H1 (cell line): ENCODE measurements around the gene TMPRSS9. TPM values are rescaled to one million over a fixed set of nuclear protein-coding genes. Genes with fewer than 3 reads are reported as not detected.

Experiments used
- CTCF ChIA-PET: fragments of 300-600 bp; sonication (Branson Sonifier 250); formaldehyde crosslinking; loops from one replicate; lab custom pipeline; 2021; ENCODE audit not compliant: partially characterized antibody; lab: Charles Lee
- POLR2A ChIA-PET: fragments of 300-600 bp; sonication (Branson Sonifier 250); formaldehyde crosslinking; loops from one replicate; lab custom pipeline; 2021; ENCODE audit warnings: inconsistent platforms; ENCODE audit not compliant: partially characterized antibody; lab: Charles Lee
- DNase-seq, 2 experiments: peaks; one replicate each; pipeline versions ENCODE4 v3.0.0 to v3.0.0-alpha.2; 2010 to 2022; ENCODE audit warnings: low spot score in 2 of 2, low read depth in 1 of 2, mixed read lengths in 1 of 2
- FAIRE-seq: peaks from 2 replicates; lab custom pipeline; 2011; peaks lifted over from hg19 to GRCh38; lab: Jason Lieb, UNC
- H2AFZ ChIP-seq: 2 replicates; pipeline ENCODE4 v1.8.1; 2012; ENCODE audit warnings: low read length, inconsistent platforms
- H2AK5ac ChIP-seq: 2 replicates; pipeline ENCODE4 v1.6.1; 2013; ENCODE audit warnings: low read depth, low read length
- H2BK120ac ChIP-seq: replicated peaks from 2 replicates; pipeline ENCODE3; 2013; ENCODE audit warnings: low read depth, low read length, inconsistent platforms
- H2BK12ac ChIP-seq: 2 replicates; pipeline ENCODE4 v1.6.1; 2013; ENCODE audit warnings: low read depth, low read length
- H2BK15ac ChIP-seq: 2 replicates; pipeline ENCODE4 v1.6.1; 2013; ENCODE audit warnings: low read length
- H2BK20ac ChIP-seq: 2 replicates; pipeline ENCODE4 v1.6.1; 2013; ENCODE audit warnings: low read length
- H2BK5ac ChIP-seq: 2 replicates; pipeline ENCODE4 v1.6.1; 2013; ENCODE audit warnings: low read depth, low read length
- H3K14ac ChIP-seq: 2 replicates; pipeline ENCODE4 v1.6.1; 2013; ENCODE audit warnings: inconsistent platforms; ENCODE audit not compliant: insufficient read length
- H3K18ac ChIP-seq: 2 replicates; pipeline ENCODE4 v1.6.1; 2013; ENCODE audit warnings: low read length; ENCODE audit errors: extremely low read depth
- H3K23ac ChIP-seq: 2 replicates; pipeline ENCODE4 v1.6.1; 2013; ENCODE audit warnings: inconsistent platforms; ENCODE audit not compliant: insufficient read length
- H3K23me2 ChIP-seq: 2 replicates; pipeline ENCODE4 v1.6.1; 2013; ENCODE audit warnings: low read depth, low read length
- H3K27ac ChIP-seq: 2 replicates; pipeline ENCODE4 v1.6.1; 2011; ENCODE audit warnings: low read depth, low read length, inconsistent platforms
- H3K27me3 ChIP-seq, 4 experiments: replicated peaks in 1 of 4; 1 replicate in 1 of 4; 2 replicates in 3 of 4; pipeline versions ENCODE4 v1.6.1 to v1.8.1; 2011 to 2013; ENCODE audit warnings: low read length in 3 of 4, mild to moderate bottlenecking in 3 of 4, inconsistent platforms in 2 of 4, mixed read lengths in 2 of 4, moderate library complexity in 1 of 4; ENCODE audit not compliant: control insufficient read depth in 3 of 4, insufficient read depth in 3 of 4; ENCODE audit errors: extremely low read depth in 1 of 4
- H3K36me3 ChIP-seq, 4 experiments: 2 replicates each; pipeline versions ENCODE4 v1.6.1 to v1.8.1; 2011 to 2013; ENCODE audit warnings: mild to moderate bottlenecking in 4 of 4, low read length in 3 of 4, moderate library complexity in 2 of 4, control low read depth in 1 of 4, inconsistent platforms in 1 of 4; ENCODE audit not compliant: insufficient read depth in 4 of 4, control insufficient read depth in 2 of 4
- H3K4ac ChIP-seq: replicated peaks from 2 replicates; pipeline ENCODE3; 2013; ENCODE audit warnings: low read length, low read depth, mixed read lengths, inconsistent platforms; ENCODE audit not compliant: insufficient read length
- H3K4me1 ChIP-seq, 4 experiments: replicated peaks in 1 of 4; 1 replicate in 1 of 4; 2 replicates in 3 of 4; pipeline versions ENCODE4 v1.6.1 to v1.8.1; 2011 to 2013; ENCODE audit warnings: low read length in 3 of 4, inconsistent platforms in 2 of 4, mixed read lengths in 1 of 4; ENCODE audit not compliant: insufficient read depth in 4 of 4, control insufficient read depth in 3 of 4
- H3K4me2 ChIP-seq, 2 experiments: 2 replicates each; pipeline versions ENCODE4 v1.6.1 to v1.8.1; 2011 to 2013; ENCODE audit warnings: low read depth in 2 of 2, low read length in 2 of 2, control low read depth in 1 of 2, inconsistent platforms in 1 of 2, mild to moderate bottlenecking in 1 of 2; ENCODE audit not compliant: insufficient read depth in 1 of 2
- H3K4me3 ChIP-seq, 4 experiments: fragments of 200-600, 300-600 bp in 1 of 4; sonication (generic), shearing (Covaris generic), sonication (Bioruptor Twin) in 1 of 4; 2 replicates each; pipeline versions ENCODE4 v1.5.1 to v1.8.1; 2011 to 2016; ENCODE audit warnings: low read length in 4 of 4, low read depth in 3 of 4, control low read depth in 2 of 4, inconsistent platforms in 2 of 4, mild to moderate bottlenecking in 2 of 4, mixed read lengths in 1 of 4, moderate library complexity in 1 of 4; ENCODE audit not compliant: insufficient read depth in 2 of 4; ENCODE audit errors: extremely low read depth in 1 of 4
- H3K56ac ChIP-seq: replicated peaks from 2 replicates; pipeline ENCODE3; 2013; ENCODE audit warnings: low read depth, mild to moderate bottlenecking, mixed read lengths, low read length, inconsistent platforms; ENCODE audit not compliant: insufficient read length
- H3K79me1 ChIP-seq: 2 replicates; pipeline ENCODE4 v1.6.1; 2013; ENCODE audit warnings: low read depth, low read length, control low read depth
- H3K79me2 ChIP-seq, 2 experiments: 2 replicates each; pipeline versions ENCODE4 v1.6.1 to v1.8.1; 2012 to 2013; ENCODE audit warnings: low read length in 2 of 2, mild to moderate bottlenecking in 2 of 2, inconsistent platforms in 1 of 2; ENCODE audit not compliant: insufficient read depth in 2 of 2, control insufficient read depth in 1 of 2
- H3K9ac ChIP-seq, 4 experiments: replicated peaks in 1 of 4; 1 replicate in 1 of 4; 2 replicates in 3 of 4; pipeline versions ENCODE4 v1.6.1 to v1.8.1; 2011 to 2013; ENCODE audit warnings: low read depth in 3 of 4, low read length in 3 of 4, control low read depth in 2 of 4, mild to moderate bottlenecking in 2 of 4, moderate library complexity in 2 of 4, inconsistent platforms in 1 of 4; ENCODE audit errors: extremely low read depth in 1 of 4
- H3K9me3 ChIP-seq, 2 experiments: 2 replicates each; pipeline versions ENCODE4 v1.6.1 to v1.8.1; 2012 to 2013; ENCODE audit warnings: mild to moderate bottlenecking in 2 of 2, moderate library complexity in 2 of 2, control low read depth in 1 of 2, inconsistent platforms in 1 of 2, low read depth in 1 of 2, low read length in 1 of 2, mixed read lengths in 1 of 2; ENCODE audit not compliant: insufficient read depth in 2 of 2
- H4K20me1 ChIP-seq, 2 experiments: replicated peaks in 1 of 2; 2 replicates each; pipeline versions ENCODE3 to v1.8.1; 2011 to 2013; ENCODE audit warnings: inconsistent platforms in 2 of 2, low read length in 2 of 2, mild to moderate bottlenecking in 1 of 2; ENCODE audit not compliant: insufficient read depth in 2 of 2, control insufficient read depth in 1 of 2
- H4K5ac ChIP-seq: 2 replicates; pipeline ENCODE4 v1.6.1; 2013; ENCODE audit warnings: low read length, low read depth, mixed read lengths, inconsistent platforms; ENCODE audit not compliant: insufficient read length
- H4K8ac ChIP-seq: 2 replicates; pipeline ENCODE4 v1.8.0; 2013; ENCODE audit warnings: mild to moderate bottlenecking, moderate library complexity, low read length, inconsistent platforms; ENCODE audit not compliant: insufficient read depth; ENCODE audit errors: extremely low read depth
- H4K91ac ChIP-seq: replicated peaks from 2 replicates; pipeline ENCODE3; 2013; ENCODE audit warnings: low read length, mixed read lengths, inconsistent platforms; ENCODE audit not compliant: insufficient read length
- CHD1 ChIP-seq: IDR thresholded peaks from 2 replicates; pipeline ENCODE4 v1.6.1; 2012; ENCODE audit warnings: low read depth, low read length, improper control_type of control experiment
- CREB1 ChIP-seq: IDR thresholded peaks from 2 replicates; pipeline ENCODE4 v1.6.1; 2012; ENCODE audit warnings: inconsistent platforms
- EGR1 ChIP-seq: IDR thresholded peaks from 2 replicates; pipeline ENCODE4 v1.6.1; 2011; ENCODE audit warnings: low read depth, low read length, borderline replicate concordance
- EP300 ChIP-seq, 2 experiments: IDR thresholded peaks; 1 replicate in 1 of 2; 2 replicates in 1 of 2; pipeline ENCODE4 v1.6.1; 2011 to 2012; ENCODE audit warnings: low read depth in 2 of 2, low read length in 2 of 2, mild to moderate bottlenecking in 2 of 2, borderline replicate concordance in 1 of 2, inconsistent platforms in 1 of 2, moderate library complexity in 1 of 2
- EZH2 ChIP-seq: fragments of 200-600 bp; sonication (generic); IDR thresholded peaks from 2 replicates; pipeline ENCODE4 v1.7.1; 2012; ENCODE audit warnings: low read depth, mild to moderate bottlenecking, moderate library complexity, low read length, inconsistent platforms; ENCODE audit not compliant: severe bottlenecking
- JUND ChIP-seq: IDR thresholded peaks from 2 replicates; pipeline ENCODE4 v1.6.1; 2011; ENCODE audit warnings: mild to moderate bottlenecking, improper control_type of control experiment, low read length
- SUZ12 ChIP-seq: fragments of 200-600 bp; sonication (generic); IDR thresholded peaks from 2 replicates; pipeline ENCODE4 v1.6.1; 2012; ENCODE audit warnings: mild to moderate bottlenecking, inconsistent platforms, low read length, moderate library complexity, mixed read lengths
- TEAD4 ChIP-seq: IDR thresholded peaks from 2 replicates; pipeline ENCODE4 v1.6.1; 2012; ENCODE audit warnings: low read depth, low read length, inconsistent platforms, mixed read lengths
- WGBS, 2 experiments: shearing (Covaris generic) in 1 of 2; methylation state at CpG; one replicate each; pipeline versions ENCODE4 v1.1.6 to v1.1.7; 2013 to 2015; ENCODE audit warnings: low lambda C conversion rate in 2 of 2, mixed read lengths in 2 of 2, inconsistent platforms in 1 of 2, low coverage in 1 of 2, missing lambda C conversion rate in 1 of 2; ENCODE audit not compliant: insufficient replicate concordance in 2 of 2, insufficient coverage in 1 of 2, insufficient read length in 1 of 2; ENCODE audit errors: extremely low coverage in 1 of 2, missing lambda C conversion rate in 1 of 2; 5-methylcytosine and 5-hydroxymethylcytosine counted together
- polyA plus RNA-seq, 7 experiments: library from polyadenylated mRNA; depleted of rRNA in 3 of 7; stranded (reverse) in 5 of 7; unstranded in 2 of 7; fragments of >200 nt in 5 of 7; fragments of 200-250 nt in 2 of 7; gene quantifications; 1 replicate in 5 of 7; 2 replicates in 1 of 7; 4 replicates in 1 of 7; pipeline versions ENCODE4 v1.2.1 to v1.2.3, GENCODE V29; 2011 to 2013; ENCODE audit warnings: missing spikeins in 2 of 7, mixed read lengths in 2 of 7
- total RNA-seq: library from RNA; stranded (reverse); fragmentation: NEBNext Ultra II Directional; extraction: Animal tissue kit (Norgen Biotek cat#: 25700); gene quantifications from 2 replicates; pipeline ENCODE4 v1.2.1, GENCODE V29; 2021
- TF ChIP-seq, protein P1 (sequence below): IDR thresholded peaks from 2 replicates; pipeline ENCODE4 v1.6.1; 2012; ENCODE audit warnings: inconsistent platforms

Gene TMPRSS9
- total and polyA plus RNA-seq, 2 of the 8 experiments (the other 6 are each of a cell fraction or from before 2014, with no cell fraction given), result 0.15 to 0.19 TPM

DNA sequence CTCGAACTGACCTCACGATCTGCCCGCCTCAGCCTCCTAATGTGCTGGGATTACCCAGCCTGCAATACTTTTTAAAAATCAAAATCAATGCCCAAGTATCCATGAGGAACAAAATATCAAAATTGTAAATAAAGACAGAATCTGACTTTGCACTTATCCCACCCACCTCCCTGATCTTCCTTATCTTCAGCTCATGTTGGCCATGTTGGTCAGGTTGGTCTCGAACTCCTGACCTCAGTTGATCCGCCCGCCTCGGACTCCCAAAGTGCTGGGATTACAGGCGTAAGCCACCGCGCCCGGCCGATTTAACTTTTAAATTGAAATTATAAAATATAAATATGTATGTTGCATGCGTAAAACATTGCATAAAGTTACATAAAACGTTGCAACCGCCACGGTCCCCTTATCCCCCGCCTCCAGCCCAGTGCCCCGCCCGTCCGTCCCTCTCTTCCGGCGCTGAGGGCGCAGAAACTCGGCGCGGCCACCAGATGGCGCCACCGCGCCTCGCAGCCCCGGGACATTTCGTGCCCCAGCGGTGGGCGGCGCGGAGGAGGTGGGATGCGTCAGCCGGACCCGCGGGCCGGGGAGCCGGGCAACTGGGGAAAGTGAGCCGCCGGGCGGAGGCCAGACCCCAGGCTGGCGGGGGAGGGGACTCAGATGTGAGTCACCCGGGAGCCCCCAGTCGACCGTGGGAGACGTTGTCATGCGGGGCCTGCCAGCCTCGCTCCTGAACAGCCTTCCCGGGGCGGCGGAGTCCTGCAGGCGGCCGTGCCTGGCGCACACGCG, 114.4 kb downstream of the TMPRSS9 start:
- H2BK15ac ChIP-seq, result no peak overlapping the region
- H3K4me2 ChIP-seq, result peak overlapping the region; percentile 68 to 87
- no peak overlapping the region for H2BK20ac ChIP-seq
- H2BK12ac ChIP-seq, result peak overlapping the region; percentile 81; the same call in 1 of the 2 replicates
- H4K8ac ChIP-seq, result no peak overlapping the region
- H3K4me1 ChIP-seq, result peaks cover 0 to 14% (median 13%) of the 10 kb centered on the region in 4 experiments; a peak in 6 of 7 replicates
- H3K27ac ChIP-seq, result no peak overlapping the region
- peak overlapping the region; percentile 60; the same call in 1 of the 2 replicates for H2BK5ac ChIP-seq
- H3K9me3 ChIP-seq, result no peaks in the 10 kb centered on the region
- ChIA-PET CTCF (interaction anchor here (0.6 to 12.9 kb wide), 18 partner anchors 8 to 617 kb away, joined by 3 to 133 read pairs (median 4); no protein-coding TSS in a partner anchor), POLR2A (interaction anchor here (0.6 to 9.2 kb wide), 15 partner anchors 18 to 162 kb away, joined by 3 to 216 read pairs (median 13); partner anchors contain the start of genes LMNB2 and TIMM13)
- H3K27me3 ChIP-seq, result peaks cover 10 to 32% (median 24%) of the 10 kb centered on the region in 4 experiments
- no peak overlapping the region for H3K56ac ChIP-seq
- no peak overlapping the region for H3K9ac ChIP-seq
- H3K14ac ChIP-seq, result no peak overlapping the region
- peaks cover 22% of the 10 kb centered on the region; the same call in 1 of the 2 replicates for H3K23me2 ChIP-seq
- no peak overlapping the region; the same call in 1 of the 2 replicates for H3K18ac ChIP-seq
- no peak overlapping the region for H2AK5ac ChIP-seq
- no peak overlapping the region for H3K4ac ChIP-seq
- peaks cover 4% of the 10 kb centered on the region; the same call in 1 of the 2 replicates for H3K79me1 ChIP-seq
- peak overlapping the region in 3 of 4 experiments; percentile 16 to 81 (median 24); a peak in 5 of 8 replicates for H3K4me3 ChIP-seq
- peaks cover 12% of the 10 kb centered on the region in 2 experiments for H4K20me1 ChIP-seq
- no peak overlapping the region for H2AFZ ChIP-seq
- H2BK120ac ChIP-seq, result peak overlapping the region; percentile 18
- no peak overlapping the region for H3K23ac ChIP-seq
- 13% methylated on average over 52 of the region's 60 CpGs; no CpG with 5 or more reads in 1 of the 2 experiments for WGBS, 2 experiments
- H4K91ac ChIP-seq, result no peak overlapping the region
- FAIRE-seq, result no peak
- H3K79me2 ChIP-seq, result peaks cover 0 to 7% of the 10 kb centered on the region in 2 experiments; a peak in 1 of 4 replicates
- peaks cover 0 to 5% (median 0%) of the 10 kb centered on the region in 4 experiments; a peak in 1 of 8 replicates for H3K36me3 ChIP-seq
- DNase-seq, result peak in 1 of 2 experiments; percentile 94
- H4K5ac ChIP-seq, result no peak overlapping the region
- peak in 1 of 2 experiments; percentile 44; a peak in 1 of 3 replicates for TF ChIP-seq EP300 (IDR thresholded peaks at IDR 0.05; ENCODE audit: borderline replicate concordance in 1 of 2, low read depth in 2 of 2, low read length in 2 of 2)
- TF ChIP-seq, protein P1, sequence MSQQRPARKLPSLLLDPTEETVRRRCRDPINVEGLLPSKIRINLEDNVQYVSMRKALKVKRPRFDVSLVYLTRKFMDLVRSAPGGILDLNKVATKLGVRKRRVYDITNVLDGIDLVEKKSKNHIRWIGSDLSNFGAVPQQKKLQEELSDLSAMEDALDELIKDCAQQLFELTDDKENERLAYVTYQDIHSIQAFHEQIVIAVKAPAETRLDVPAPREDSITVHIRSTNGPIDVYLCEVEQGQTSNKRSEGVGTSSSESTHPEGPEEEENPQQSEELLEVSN, result no peak
- TF ChIP-seq TEAD4, result 0 out of 2 replicates have a peak, but pooled peaks have one; percentile 8
- TF ChIP-seq CREB1, result peak; percentile 59; the same call in 1 of the 2 replicates
- TF ChIP-seq CHD1, result no peak
- TF ChIP-seq EZH2, result no peak
- peak; percentile 52; the same call in 1 of the 2 replicates for TF ChIP-seq EGR1
- TF ChIP-seq JUND, result peak; percentile 79
- TF ChIP-seq SUZ12, result no peak
